H1 (cell line): ENCODE measurements around the gene PSMB9. TPM values are rescaled to one million over a fixed set of nuclear protein-coding genes. Genes with fewer than 3 reads are reported as not detected.

Experiments
- CHD2 ChIP-seq: IDR thresholded peaks from 2 replicates; pipeline ENCODE4 v1.6.1; 2012; ENCODE audit warnings: low read length, improper control_type of control experiment
- CHD7 ChIP-seq: fragments of 300-600 bp; sonication (generic); IDR thresholded peaks from 2 replicates; pipeline ENCODE4 v1.7.1; 2012; ENCODE audit warnings: low read length, moderate library complexity, mild to moderate bottlenecking, inconsistent platforms; ENCODE audit not compliant: insufficient replicate concordance
- CTBP2 ChIP-seq: IDR thresholded peaks from 2 replicates; pipeline ENCODE4 v1.7.0; 2011; ENCODE audit warnings: borderline replicate concordance, mild to moderate bottlenecking, moderate library complexity, mixed read lengths, low read length; ENCODE audit not compliant: insufficient read depth, insufficient read length
- CTCF ChIP-seq, 3 experiments: IDR thresholded peaks; 1 replicate in 2 of 3; 2 replicates in 1 of 3; pipeline versions ENCODE4 v1.5.1 to v1.6.1; 2011; ENCODE audit warnings: low read length in 3 of 3, mild to moderate bottlenecking in 3 of 3, inconsistent platforms in 2 of 3, low read depth in 1 of 3, moderate library complexity in 1 of 3; ENCODE audit not compliant: insufficient read depth in 1 of 3; ENCODE audit errors: control extremely low read depth in 1 of 3
- JUND ChIP-seq: IDR thresholded peaks from 2 replicates; pipeline ENCODE4 v1.6.1; 2011; ENCODE audit warnings: mild to moderate bottlenecking, improper control_type of control experiment, low read length
- KDM1A ChIP-seq: fragments of 200-600, 300-600 bp; sonication (generic); IDR thresholded peaks from 2 replicates; pipeline ENCODE4 v1.7.1; 2016; ENCODE audit warnings: mild to moderate bottlenecking, low read length, borderline replicate concordance
- polyA plus RNA-seq, 7 experiments: library from polyadenylated mRNA; depleted of rRNA in 3 of 7; stranded (reverse) in 5 of 7; unstranded in 2 of 7; fragments of >200 nt in 5 of 7; fragments of 200-250 nt in 2 of 7; gene quantifications; 1 replicate in 5 of 7; 2 replicates in 1 of 7; 4 replicates in 1 of 7; pipeline versions ENCODE4 v1.2.1 to v1.2.3, GENCODE V29; 2011 to 2013; ENCODE audit warnings: missing spikeins in 2 of 7, mixed read lengths in 2 of 7
- total RNA-seq: library from RNA; stranded (reverse); fragmentation: NEBNext Ultra II Directional; extraction: Animal tissue kit (Norgen Biotek cat#: 25700); gene quantifications from 2 replicates; pipeline ENCODE4 v1.2.1, GENCODE V29; 2021
- TF ChIP-seq, protein P1 (sequence below): IDR thresholded peaks from 2 replicates; pipeline ENCODE4 v1.6.1; 2011; ENCODE audit warnings: low read depth, mild to moderate bottlenecking, low read length; ENCODE audit not compliant: insufficient read depth

PSMB9 gene
- total and polyA plus RNA-seq, 2 of the 8 experiments (the other 6 are each of a cell fraction or from before 2014, with no cell fraction given), result 4.5 to 22.8 TPM

GRCh38 chr6:32886681-32887383, 32.8 kb downstream of the PSMB9 start (continued):
- TF ChIP-seq CTCF (IDR thresholded peaks at IDR 0.05; ENCODE audit: control extremely low read depth in 1 of 3, insufficient read depth in 1 of 3, low read depth in 1 of 3, low read length in 3 of 3) (no peak), JUND (no peak), CTBP2 (no peak), CHD7 (no peak), KDM1A (no peak), CHD2 (no peak)
- TF ChIP-seq, protein P1, sequence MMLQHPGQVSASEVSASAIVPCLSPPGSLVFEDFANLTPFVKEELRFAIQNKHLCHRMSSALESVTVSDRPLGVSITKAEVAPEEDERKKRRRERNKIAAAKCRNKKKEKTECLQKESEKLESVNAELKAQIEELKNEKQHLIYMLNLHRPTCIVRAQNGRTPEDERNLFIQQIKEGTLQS, result no peak
